ENCODE measurements around the gene PRDM9.
"Not testable (repeated sequence)": the region's sequence is repeated elsewhere in the genome, so short reads cannot be mapped to it uniquely, and the experiment has no call there.

PRDM9 gene

GRCh38 chr5:23507278-23507685 is at the start of gene PRDM9:
PRDM9 (plus strand) TSS chr5:23507609; CDS start chr5:23509034, 1,425 bp downstream.
- no peak for DNase-seq

DNA sequence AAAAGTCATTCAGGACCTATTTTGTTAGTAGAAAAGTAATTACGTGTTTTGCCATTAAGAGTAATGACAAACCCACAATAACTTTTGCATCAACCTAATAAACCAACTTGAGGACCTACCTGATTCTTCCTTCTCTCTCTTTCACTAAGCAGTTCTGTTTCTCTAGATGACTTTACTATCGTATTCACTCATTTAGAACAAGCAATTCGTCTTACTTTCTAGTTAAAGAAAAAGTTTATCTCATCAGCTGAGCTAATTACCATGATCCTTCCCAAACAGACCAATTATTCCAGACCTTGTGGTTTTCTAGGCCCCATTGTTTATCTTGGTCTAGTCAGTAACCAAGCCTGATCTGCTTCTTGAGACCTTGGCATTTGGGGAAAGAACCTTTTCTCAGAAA is 49.6 kb upstream of the PRDM9 start:
- DNase-seq = no peak

DNA sequence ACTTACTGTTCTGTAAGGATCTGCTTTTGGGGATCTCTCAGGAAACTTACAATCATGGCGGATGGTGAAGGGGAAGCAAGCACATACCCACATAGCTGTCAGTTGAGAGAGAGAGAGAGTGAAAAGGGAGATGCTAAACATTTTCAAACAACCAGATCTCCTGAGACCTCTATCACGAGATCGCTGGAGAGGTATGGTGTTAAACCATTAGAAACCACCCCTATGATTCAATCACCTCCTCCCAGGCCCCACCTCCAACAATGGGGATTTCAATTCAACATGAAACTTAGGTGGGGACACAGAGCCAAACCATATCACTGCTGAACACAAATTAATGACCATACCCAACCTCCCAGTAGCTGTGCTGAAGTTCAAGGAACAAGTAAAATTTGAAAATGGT is 48.2 kb upstream of the PRDM9 start:
- DNase-seq = no peak

DNA sequence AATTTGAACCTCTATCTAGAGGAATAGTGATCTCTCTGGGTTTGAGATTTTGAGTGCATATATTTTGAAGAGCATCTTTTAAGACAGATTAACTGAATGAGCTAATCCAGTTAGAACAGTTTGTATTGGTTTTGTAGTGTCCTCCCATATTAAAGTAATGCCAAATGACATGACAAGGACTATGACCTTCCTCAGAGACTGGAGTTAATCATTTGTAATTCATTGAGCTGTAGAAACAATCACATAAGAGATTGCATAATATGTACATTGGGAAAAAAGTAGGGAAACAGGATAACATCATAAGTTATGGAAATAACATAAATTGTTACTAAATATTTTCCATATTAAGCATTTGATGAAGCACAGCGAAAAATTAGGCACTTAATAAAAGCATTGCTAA is 45.8 kb upstream of the PRDM9 start:
- no peak for DNase-seq

DNA sequence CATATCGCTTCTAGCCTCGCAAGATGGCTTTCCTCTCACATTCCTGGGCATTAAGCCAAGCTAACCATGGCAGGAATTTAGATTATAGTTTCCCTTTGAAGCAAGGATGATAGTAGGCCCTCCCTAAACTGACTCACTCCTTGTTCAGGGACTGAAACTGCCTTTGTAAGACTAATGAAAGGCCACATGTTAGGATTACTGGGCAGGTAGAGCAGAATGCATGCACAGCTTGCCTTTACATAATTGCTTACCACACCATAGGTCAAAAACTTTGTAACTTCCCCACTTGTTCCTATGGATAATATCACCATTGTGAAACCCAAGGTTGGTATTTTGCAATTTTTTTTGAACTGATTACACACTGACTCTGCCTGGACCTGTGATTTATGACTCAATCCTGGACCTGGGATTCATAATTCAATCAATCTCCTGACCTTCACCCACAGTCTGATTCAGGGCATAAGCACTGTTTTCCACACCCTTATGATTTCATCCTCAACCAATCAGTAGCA is 41.0 kb upstream of the PRDM9 start:
- DNase-seq = no peak

GRCh38 chr5:23468658-23469057 is 38.8 kb upstream of the PRDM9 start:
- no peak for DNase-seq

GRCh38 chr5:23473915-23474314 is 33.5 kb upstream of the PRDM9 start:
- no peak for DNase-seq

DNA sequence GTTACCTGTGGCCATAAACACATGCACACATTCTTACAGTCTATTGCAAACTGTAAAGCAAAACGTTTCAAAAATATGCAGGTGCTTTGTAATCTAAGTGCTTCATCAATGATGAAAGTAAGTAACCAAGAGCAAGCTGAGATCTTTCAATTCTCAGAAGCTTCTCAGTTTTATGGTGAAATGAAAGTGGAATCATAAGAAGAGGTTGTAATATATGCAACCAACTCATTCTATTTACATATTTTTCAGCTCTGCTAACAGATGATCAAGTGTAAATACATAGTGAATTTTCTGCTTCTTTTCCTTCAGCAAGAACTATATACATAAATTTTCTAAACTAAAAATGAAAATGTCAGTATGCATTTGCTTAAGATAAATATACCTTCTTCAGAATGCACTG is 33.1 kb upstream of the PRDM9 start:
- DNase-seq = no peak

DNA sequence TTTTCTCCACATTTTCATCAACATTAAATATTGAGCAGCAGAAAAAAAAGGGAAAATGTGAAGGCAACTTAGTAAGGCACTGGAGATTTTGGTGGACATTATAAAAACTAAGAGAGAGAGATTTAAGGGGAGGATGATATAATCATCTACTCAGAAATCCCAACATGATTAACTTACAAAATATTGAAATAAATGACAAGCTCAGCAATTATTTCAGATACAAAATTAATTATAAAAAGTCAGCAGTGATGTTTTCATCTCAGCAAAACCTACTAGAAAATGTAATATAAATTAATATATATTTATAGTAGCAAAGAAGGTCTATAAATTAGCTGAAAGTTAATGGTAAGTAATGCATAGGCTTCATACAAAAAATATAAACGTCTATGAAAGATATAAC is 30.8 kb upstream of the PRDM9 start:
- no peak for DNase-seq

DNA sequence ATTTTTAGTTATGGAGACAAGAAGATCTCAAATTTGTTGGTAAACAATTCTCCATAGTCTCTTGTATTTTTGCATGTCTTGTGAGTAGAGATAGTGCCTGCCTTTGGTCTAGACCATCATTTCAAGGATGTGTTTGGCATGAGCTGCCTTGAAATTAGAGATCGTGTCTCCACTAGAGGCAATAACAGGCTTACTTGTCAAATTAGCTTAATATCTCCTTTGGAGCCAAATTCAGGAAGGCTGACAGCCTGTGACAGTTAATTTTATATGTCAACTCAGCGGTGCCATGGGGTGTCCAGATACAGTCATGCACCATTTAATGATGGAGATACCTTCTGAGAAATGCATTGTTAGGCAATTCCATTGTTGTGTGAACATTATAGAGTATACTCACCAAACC is 24.8 kb upstream of the PRDM9 start:
- DNase-seq = no peak

- no peak for DNase-seq
Measured at GRCh38 chr5:23483090-23483489, 24.3 kb upstream of the PRDM9 start.

DNA sequence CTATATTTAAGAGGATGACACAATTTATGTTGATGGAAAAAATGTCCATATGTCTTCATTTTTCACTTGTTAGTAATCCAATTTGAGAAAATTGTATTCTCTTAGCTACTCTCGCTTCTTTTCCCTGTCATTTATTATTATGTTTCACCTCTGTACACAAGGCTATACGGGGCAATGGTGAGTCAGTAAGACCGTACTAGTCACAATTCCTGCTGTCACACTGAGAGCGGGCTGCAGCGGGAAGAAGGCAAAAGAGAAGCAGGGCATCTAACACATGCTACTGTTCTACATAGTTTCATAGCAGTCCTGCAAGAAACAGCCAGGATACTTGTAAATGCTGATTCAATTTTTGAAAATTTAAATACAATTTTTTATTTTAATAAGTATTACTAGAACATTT is 23.3 kb upstream of the PRDM9 start:
- DNase-seq = no peak

- DNase-seq = not testable (repeated sequence)
Measured at GRCh38 chr5:23486227-23486626, 21.2 kb upstream of the PRDM9 start.

DNA sequence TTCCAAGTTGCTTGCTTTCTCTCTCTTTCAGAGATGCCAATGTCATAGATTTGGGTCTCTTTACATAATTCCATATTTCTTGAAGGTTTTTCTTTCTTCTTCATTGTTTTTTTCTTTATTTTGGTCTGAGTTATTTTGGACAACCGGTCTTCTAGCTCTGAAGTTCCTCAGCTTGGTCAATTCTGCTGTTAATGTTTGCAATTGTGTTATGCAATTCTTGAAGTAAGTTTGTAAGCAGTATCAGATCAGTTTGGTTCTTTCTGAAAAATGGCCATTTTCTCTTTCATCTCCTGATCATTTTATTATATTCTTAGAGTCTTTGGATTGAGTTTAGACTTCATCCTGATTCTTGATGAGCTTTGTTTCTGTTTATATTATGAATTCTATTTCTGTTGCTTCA is 16.4 kb upstream of the PRDM9 start:
- no peak for DNase-seq

DNA sequence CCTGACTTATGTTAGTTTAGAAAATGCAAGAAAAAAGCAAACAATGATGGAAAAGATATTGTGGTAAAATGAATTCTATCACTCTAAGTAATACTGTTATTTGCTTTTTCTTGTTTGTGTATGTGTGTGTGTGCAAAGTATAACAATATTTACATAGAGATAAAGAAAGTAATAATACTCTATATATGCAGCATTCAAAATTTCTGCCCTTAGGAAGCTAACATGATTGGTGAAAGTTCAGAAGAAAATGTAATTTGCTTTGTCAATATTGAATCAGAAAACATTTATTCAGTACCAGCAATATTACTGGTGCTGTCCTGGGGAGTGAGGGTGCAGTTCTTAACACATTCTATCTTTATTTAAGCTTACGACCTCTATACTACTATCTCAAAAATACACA is 12.9 kb upstream of the PRDM9 start:
- no peak for DNase-seq

- no peak for DNase-seq
Measured at GRCh38 chr5:23496576-23496975, 10.8 kb upstream of the PRDM9 start.

DNA sequence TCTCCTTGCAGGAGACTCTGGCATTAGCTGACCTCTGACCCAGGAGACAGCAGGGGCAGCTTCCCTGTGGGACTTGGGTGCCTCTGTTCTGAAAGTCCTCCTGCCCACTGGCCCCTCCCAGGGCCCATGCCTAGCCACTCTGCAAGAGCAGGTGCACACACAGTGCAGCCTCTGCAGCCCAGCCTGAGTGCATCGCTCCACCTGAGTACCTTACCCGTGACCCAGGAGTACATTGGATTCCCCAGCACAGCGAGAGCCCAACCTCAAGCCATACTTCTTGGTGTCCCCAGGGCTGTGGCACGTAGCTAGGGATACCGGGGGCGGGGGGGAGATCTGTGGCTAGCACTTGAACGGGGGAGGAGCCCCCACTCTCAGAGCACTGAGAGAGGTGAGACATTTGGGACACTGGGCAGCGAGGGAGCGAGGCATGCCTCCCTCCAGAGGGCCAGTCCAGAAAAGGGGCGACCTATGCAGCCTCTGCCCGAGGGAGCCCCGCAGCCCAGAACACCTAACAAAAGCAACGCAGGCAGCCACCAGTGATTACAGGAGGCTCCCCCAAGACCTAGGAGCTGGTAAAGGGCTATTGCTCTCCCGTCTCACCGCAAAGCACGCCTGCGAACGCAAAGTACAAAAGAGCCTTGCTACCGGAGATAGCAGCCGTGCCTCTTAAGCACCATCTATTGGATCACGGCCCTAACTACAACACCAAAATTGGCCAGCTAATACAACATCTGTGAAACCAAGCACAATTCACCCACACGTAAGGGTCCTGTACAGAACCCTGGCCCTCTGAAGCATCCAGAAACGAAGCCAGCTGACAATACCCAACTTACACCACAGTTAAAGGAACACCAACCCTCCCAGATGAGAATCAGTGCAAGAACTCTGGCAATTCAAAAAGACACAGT is 826 bp upstream of the PRDM9 start:
- no peak for DNase-seq

GRCh38 chr5:23510434-23510833 is 3.0 kb downstream of the PRDM9 start:
- DNase-seq = not testable (repeated sequence)

- no peak for DNase-seq
Measured at GRCh38 chr5:23522553-23522952, 15.1 kb downstream of the PRDM9 start.

- no peak for DNase-seq
Measured at GRCh38 chr5:23523031-23523430, 15.6 kb downstream of the PRDM9 start.

DNA sequence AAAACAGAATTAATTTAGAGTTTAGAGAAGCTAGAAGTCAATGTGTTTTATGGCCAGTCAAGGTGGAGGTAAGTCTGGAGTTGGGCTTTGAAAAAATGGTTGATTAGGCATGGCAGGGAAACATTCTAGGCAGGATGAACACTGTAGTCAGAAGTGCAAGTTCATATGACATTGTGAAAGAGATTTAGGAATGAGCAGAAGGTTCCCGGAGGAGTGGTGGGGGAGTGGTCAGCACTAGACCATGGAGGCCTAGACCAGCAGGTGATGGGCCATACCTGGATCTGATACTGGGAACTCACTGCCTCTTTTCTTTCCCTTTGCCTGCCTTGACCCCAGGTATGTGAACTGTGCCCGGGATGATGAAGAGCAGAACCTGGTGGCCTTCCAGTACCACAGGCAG is 16.6 kb downstream of the PRDM9 start:
- DNase-seq = no peak

- DNase-seq = no peak
Measured at GRCh38 chr5:23525751-23526150, 18.3 kb downstream of the PRDM9 start.

DNA sequence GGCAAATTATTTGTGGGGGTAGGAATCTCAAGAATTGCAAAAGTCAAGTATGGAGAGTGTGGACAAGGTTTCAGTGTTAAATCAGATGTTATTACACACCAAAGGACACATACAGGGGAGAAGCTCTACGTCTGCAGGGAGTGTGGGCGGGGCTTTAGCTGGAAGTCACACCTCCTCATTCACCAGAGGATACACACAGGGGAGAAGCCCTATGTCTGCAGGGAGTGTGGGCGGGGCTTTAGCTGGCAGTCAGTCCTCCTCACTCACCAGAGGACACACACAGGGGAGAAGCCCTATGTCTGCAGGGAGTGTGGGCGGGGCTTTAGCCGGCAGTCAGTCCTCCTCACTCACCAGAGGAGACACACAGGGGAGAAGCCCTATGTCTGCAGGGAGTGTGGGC is 19.2 kb downstream of the PRDM9 start:
- DNase-seq = not testable (repeated sequence)

GRCh38 chr5:23527216-23527920 is 20.0 kb downstream of the PRDM9 start:
- not testable (repeated sequence) for DNase-seq

All from activated T-cell treated with anti-CD3 and anti-CD28 coated beads for 4 hours (primary cell).